K562 (cell line): ENCODE results near the gene TNIK.

Experiments used
- GTF2F1 ChIP-seq: IDR thresholded peaks from 2 replicates; pipeline ENCODE4 v1.6.1; 2011; ENCODE audit warnings: low read depth, low read length, improper control_type of control experiment
- NKRF ChIP-seq: fragments of 450-650 bp; IDR thresholded peaks from 2 replicates; pipeline ENCODE4 v1.6.1; 2016; ENCODE audit warnings: borderline replicate concordance
- ZNF121 ChIP-seq: sonication (generic); formaldehyde crosslinking; conservative IDR thresholded peaks from 2 replicates; pipeline ENCODE4 v1.8.0; 2022; ENCODE audit warnings: missing genetic modification reagents

GRCh38 chr3:171334465-171334811 lies 125.8 kb downstream of the TNIK start:
- TF ChIP-seq GTF2F1 (no peak), NKRF (no peak), ZNF121 (no peak)
